Pons (tissue), 1 donor: Measurements from ENCODE around the gene ZCWPW1.
A peak's percentile ranks its signal among the peaks of the same experiment; 100 is the strongest.

ENCODE experiments used
- DNase-seq: peaks from one replicate; pipeline ENCODE4 v3.0.0-alpha.2; 2016; ENCODE audit warnings: low spot score

Gene ZCWPW1, protein sequence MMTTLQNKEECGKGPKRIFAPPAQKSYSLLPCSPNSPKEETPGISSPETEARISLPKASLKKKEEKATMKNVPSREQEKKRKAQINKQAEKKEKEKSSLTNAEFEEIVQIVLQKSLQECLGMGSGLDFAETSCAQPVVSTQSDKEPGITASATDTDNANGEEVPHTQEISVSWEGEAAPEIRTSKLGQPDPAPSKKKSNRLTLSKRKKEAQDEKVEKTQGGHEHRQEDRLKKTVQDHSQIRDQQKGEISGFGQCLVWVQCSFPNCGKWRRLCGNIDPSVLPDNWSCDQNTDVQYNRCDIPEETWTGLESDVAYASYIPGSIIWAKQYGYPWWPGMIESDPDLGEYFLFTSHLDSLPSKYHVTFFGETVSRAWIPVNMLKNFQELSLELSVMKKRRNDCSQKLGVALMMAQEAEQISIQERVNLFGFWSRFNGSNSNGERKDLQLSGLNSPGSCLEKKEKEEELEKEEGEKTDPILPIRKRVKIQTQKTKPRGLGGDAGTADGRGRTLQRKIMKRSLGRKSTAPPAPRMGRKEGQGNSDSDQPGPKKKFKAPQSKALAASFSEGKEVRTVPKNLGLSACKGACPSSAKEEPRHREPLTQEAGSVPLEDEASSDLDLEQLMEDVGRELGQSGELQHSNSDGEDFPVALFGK

GRCh38 chr7:100428199-100428966 lies at the start of gene ZCWPW1:
Gene ZCWPW1, minus strand, starts transcription at chr7:100428703. Its CDS starts 8,054 bp downstream, at chr7:100420649.
- peak; percentile 97 for DNase-seq

- DNase-seq = no peak
Observed at GRCh38 chr7:100477871-100478267, 49.4 kb upstream of the ZCWPW1 start.

DNA sequence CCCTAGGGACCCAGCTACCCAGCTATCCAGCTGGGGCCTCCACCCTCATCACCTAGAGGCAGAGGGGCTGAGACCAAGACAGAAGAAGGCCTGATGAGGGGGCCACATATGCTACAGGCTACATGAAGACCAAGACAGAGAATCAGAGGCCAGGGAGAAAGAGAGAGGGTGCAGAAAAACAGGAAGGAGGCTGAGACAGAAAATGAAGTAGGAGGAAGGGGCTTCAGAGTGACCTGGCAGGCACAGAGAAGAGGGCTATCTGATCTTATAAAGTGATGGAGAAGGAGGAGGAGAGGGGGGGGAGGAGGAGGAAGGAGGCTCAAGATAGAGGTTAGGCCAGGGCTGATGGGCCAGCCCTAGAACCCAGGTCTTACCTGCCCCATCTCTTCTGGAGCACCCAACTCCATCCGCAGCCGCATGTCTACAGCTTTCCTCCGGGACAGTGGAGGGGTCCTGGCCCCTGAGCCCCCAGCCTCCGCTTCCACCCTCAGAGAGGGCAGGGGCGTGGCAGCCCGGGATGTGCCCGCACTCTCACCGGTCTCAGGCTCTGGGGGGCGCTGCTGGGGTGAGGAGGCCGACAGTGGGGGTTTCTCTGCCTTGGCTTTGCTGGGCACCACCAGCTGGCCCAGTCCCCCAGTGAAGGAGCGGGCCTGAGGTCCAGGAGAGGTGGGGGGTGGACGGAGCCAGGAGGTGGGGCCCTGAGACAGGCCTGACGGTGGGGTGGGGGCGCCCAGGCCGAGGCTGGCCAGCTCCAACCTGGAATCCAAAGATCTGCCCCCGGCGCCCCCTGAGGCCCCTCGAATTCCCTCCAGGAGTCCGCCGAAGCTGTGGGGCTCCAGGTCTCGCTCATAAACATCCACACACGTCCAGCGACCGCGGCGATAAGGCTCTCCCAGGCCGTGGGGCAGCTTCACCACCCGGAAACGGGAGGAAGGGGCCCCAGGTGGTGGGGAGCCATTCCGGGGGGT lies 48.7 kb upstream of the ZCWPW1 start:
- no peak for DNase-seq

GRCh38 chr7:100476101-100476780 lies 47.7 kb upstream of the ZCWPW1 start:
- DNase-seq = no peak

DNA sequence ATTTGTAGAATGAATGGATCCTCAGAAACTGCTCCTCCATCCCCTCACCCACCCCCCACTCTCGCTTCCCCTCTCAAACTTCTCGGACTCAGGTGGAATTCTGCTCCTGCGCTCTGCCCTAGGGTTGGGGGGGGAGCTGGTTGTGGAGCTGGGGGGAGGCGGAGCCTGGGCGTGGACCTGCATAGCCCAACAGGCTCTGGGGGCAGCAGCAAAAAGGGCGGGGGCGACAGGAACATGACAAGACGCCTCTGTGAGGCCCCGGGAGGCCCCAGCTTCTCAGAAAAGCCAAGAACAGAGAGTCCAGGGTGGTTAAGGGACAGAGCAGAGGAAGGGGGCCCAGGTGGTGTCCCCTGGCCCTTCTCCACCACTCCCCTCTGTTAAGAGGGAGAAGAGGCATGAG lies 47.0 kb upstream of the ZCWPW1 start:
- DNase-seq = no peak

- DNase-seq = no peak
Observed at GRCh38 chr7:100472854-100473499, 44.5 kb upstream of the ZCWPW1 start.

GRCh38 chr7:100472121-100472851 lies 43.8 kb upstream of the ZCWPW1 start:
- no peak for DNase-seq

- DNase-seq = no peak
Observed at GRCh38 chr7:100471021-100471420, 42.5 kb upstream of the ZCWPW1 start.

- DNase-seq = peak; percentile 79
Observed at GRCh38 chr7:100469227-100470044, 40.9 kb upstream of the ZCWPW1 start.

GRCh38 chr7:100467638-100468373 lies 39.3 kb upstream of the ZCWPW1 start:
- DNase-seq = peak; percentile 95

- no peak for DNase-seq
Observed at GRCh38 chr7:100466653-100467605, 38.4 kb upstream of the ZCWPW1 start.

DNA sequence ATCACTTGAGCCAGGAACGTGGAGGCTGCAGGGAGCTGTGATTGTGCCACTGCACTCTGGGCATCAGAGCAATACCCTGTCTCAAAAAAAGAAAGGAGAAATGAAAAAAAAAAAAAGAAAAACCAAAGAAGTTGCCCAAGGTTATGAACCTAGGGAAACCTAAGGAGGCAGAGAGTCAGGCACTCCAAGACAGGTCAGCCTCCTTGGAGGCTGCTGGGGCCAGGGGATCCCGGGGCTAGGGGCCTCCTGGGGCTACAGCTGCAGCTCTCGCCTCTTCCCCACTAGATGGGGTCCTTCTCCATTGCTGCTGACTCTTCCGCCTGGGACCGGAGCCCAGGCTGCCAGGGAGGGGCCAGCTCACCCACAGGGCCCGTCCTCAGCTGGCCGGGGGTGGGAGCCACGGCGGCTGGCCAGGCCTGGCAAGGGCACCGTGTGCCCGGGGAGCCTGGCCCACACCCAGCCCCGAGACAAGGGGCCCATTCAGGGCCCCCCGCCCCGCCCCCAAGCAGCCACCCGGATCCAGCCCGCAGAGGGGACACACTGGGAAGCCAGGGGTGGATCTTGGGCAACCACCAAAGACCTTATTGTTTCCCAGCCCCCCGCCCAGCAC lies 37.3 kb upstream of the ZCWPW1 start:
- peak; percentile 97 for DNase-seq

DNA sequence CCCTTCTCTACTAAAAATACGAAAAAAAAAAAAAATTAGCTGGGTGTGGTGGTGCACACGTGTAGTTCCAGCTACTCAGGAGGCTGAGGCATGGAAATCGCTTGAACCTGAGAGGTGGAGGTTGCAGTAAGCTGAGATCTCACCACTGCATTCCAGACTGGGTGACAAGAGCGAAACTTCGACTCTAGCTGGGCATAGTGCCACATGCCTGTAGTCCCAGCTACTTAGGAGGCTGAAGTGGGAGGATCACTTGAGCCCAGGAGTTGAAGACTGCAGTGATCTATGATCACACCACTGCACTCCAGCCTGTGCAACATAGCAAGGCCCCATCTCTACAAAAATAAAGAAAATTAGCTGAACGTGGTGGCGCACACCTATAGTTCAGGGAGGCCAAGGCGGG lies 36.8 kb upstream of the ZCWPW1 start:
- DNase-seq = no peak

- DNase-seq = no peak
Observed at GRCh38 chr7:100464791-100465190, 36.3 kb upstream of the ZCWPW1 start.

- no peak for DNase-seq
Observed at GRCh38 chr7:100464210-100464660, 35.7 kb upstream of the ZCWPW1 start, which contains the start of gene SPACDR. Gene SPACDR, minus strand, starts transcription at chr7:100464260. Its CDS starts 235 bp downstream, at chr7:100464025.

GRCh38 chr7:100457033-100457432 lies 28.5 kb upstream of the ZCWPW1 start:
- no peak for DNase-seq
